Heart left ventricle (tissue), 13 donors: ENCODE data around the gene RGS7.
"Not testable (repeated sequence)": the region's sequence is repeated elsewhere in the genome, so short reads cannot be mapped to it uniquely, and the experiment has no call there.

Experiments used
- POLR2A ChIP-seq, 2 donors: fragments of 450-650 bp; IDR thresholded peaks; one replicate each; pipeline ENCODE4 v1.6.1; 2017; ENCODE audit warnings: antibody characterized with exemption in 2 of 2, mild to moderate bottlenecking in 2 of 2, moderate library complexity in 2 of 2
- TF ChIP-seq, protein P1 (sequence below), 12 donors: fragments of 200-600 bp; sonication (generic) in 4 of 12; IDR thresholded peaks; one replicate each; pipeline versions ENCODE4 v1.5.0 to v1.8.0; 2018 to 2022; ENCODE audit warnings: antibody characterized with exemption in 12 of 12, mild to moderate bottlenecking in 5 of 12
- donor health status: ischemic (EF 13 %, LVEDD 7.1; RV severe dilation, severe dysfunction).
- donor health status: DM: no; HTN: yes; CAD: no.
- donor health status: DM: no; HTN: no; CAD: no.
- donor health status: ischemic (EF 25% LVEDD 6.9; RV normal size, moderate dysfunction).
- donor health status: ischemic (EF 25% LVEDD 5.7; RV mildly dilated, moderate dysfunction).
- donor health status: ischemic (EF 35%, LVEDD 5.7; RV mildly dilated, moderate dysfunction).
- donor health status: nonischemic (EF 11% LVEDD 7.7; RV severe dilation, severe dysfunction).
- donor health status: DM: yes; HTN: yes; CAD: no.
- donor health status: PGD.
- donor health status: ischemic (EF 29% LVEDD 5.4; RV normal size, mild dysfunction).
- donor health status: nonischemic (EF 23%, LVEDD 6.1; RV moderate dilation, normal function).

DNA sequence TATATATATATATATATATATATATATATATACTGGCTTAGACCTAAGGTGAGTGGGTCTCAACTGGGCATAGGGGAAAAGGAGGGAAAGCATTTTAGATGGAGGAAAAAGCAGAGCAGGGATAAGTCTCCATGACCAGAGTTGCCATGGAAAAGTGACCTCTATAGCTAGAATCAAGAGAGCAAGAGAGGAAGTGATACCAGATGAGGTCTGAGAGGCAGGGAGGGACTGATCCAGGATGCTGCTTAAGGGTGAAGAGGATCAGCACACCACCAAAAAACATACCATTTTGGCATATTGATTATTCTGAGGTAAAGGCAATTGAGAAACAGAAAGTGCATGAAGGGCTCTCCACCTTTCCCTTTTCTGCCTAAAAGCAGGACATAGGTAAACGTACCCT is 267.9 kb downstream of the RGS7 start:
- TF ChIP-seq, protein P1, sequence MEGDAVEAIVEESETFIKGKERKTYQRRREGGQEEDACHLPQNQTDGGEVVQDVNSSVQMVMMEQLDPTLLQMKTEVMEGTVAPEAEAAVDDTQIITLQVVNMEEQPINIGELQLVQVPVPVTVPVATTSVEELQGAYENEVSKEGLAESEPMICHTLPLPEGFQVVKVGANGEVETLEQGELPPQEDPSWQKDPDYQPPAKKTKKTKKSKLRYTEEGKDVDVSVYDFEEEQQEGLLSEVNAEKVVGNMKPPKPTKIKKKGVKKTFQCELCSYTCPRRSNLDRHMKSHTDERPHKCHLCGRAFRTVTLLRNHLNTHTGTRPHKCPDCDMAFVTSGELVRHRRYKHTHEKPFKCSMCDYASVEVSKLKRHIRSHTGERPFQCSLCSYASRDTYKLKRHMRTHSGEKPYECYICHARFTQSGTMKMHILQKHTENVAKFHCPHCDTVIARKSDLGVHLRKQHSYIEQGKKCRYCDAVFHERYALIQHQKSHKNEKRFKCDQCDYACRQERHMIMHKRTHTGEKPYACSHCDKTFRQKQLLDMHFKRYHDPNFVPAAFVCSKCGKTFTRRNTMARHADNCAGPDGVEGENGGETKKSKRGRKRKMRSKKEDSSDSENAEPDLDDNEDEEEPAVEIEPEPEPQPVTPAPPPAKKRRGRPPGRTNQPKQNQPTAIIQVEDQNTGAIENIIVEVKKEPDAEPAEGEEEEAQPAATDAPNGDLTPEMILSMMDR (IDR thresholded peaks at IDR 0.05): not testable (repeated sequence)
- TF ChIP-seq POLR2A (IDR thresholded peaks at IDR 0.05): not testable (repeated sequence)
